ENCODE data around the gene IL18R1.
A peak's percentile ranks its signal among the peaks of the same experiment; 100 is the strongest.

IL18R1 gene

DNA sequence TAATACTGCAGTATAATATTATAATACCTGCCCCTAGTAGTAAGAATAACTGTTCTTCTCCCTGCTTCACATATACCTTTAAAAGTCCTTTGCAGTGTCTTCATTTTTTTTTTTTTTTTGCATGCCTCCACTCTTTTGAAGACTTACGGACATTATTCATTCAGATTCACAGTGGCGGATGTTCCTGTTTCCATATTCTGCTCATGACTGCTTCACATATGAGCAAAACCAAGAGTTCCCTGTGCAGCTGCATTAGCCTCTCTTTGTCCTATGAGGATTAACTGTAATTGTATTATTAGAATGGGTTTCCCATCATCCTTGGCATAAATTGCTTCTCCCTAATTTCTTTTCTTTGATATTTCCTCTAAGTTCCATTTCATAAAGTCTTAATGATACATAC, 80.1 kb downstream of the IL18R1 start:
- no peak for DNase-seq

DNA sequence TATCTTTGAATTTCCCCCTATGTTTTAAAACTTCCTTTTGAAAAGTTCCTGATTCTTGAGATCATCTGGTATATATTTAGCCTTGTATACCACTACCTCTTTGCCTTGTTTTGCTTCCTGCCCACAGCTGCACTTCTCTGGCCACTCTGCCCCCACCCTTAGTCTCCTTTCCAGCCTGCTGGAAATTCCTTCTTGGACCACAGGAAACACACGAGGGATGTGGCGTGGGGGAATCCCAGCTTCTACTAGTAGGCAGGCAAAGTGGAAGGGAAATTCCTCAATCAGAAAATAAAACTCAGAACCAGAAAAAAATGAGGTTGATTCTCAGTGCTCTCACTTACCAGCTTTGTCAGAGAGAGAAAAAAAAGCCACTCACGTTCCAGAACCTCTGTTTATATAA, 80.7 kb downstream of the IL18R1 start:
- peak; percentile 15 for DNase-seq

DNA sequence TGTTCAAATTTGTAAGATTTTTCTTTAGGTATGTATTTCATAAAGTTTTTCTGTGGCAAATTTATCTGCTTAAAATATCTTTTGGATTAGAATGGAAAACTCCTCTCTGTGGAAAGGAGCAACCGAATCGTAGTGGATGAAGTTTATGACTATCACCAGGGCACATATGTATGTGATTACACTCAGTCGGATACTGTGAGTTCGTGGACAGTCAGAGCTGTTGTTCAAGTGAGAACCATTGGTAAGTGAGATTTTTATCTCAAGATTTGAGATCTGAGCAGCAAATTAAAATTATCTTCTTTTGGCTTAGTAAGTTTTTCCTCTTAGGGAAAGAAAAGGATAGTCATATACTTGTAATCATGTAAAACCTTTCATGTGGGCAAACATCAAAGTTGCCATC, 81.5 kb downstream of the IL18R1 start:
- DNase-seq = no peak

DNA sequence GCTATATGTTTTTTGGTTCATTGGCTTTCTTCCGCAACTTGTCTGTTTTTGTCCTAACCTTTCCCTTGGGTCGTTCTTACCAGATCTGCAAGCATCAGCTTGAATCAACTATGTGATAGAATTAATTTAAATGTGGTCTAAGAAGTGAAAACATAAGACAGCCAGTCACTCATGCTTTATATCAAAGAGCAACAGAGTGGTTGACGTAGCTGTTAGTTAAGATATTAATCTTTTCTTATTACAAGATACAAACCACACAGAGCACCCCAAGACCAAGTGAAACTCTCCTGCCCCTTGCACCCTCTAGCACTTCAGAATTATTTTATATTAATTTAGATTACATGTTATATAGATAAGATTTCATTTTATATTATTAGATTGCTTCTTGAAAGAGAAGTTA, 82.5 kb downstream of the IL18R1 start:
- DNase-seq = no peak

DNA sequence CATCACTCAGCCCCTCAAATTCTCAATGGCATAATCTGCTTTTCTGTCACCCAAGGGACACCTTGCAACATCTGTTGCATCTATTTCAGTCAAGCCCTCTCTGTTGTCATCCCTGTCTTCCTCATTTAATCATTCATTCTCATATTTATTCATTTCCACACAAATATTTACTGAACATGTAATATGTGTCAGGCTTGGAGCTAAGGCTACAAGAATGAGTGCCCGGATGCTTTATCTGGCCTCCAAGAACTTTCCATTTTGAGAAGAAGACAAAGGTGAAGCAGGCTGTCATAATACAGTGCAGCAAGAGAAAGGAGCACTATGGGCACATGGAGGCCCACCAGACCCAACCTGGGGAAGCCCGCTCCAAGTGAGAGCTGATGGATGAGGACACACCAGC, 83.0 kb downstream of the IL18R1 start:
- DNase-seq = no peak

DNA sequence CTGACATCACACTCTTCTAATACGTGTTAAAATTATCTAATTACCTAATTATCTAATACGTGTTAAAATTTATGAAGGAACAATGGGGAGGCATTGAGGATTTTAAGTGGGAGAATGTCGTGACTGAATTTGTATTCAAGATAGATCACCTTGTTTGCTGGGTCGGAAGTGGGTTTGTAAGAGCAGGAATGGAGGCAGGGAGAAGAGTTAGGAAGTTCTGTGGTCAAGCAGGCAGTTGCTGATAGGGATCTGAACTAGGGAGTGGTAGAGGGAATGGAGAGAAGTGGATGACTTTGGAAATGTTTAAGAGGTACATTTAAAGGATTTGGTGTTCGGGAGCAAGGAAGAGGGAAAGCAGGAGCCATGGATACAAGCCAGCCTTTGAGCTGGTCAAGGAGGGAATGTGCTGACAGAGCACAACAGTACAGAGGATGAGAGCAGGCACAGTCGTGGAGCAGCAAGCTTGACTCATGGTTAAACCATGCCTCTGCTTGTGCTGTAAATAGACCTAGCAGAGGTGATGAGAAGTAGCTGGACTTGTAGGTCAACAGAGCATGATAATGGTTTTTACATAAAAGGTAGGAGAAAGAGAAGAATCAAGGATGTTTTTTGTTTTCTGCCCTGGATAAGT, 83.6 kb downstream of the IL18R1 start:
- no peak for DNase-seq

DNA sequence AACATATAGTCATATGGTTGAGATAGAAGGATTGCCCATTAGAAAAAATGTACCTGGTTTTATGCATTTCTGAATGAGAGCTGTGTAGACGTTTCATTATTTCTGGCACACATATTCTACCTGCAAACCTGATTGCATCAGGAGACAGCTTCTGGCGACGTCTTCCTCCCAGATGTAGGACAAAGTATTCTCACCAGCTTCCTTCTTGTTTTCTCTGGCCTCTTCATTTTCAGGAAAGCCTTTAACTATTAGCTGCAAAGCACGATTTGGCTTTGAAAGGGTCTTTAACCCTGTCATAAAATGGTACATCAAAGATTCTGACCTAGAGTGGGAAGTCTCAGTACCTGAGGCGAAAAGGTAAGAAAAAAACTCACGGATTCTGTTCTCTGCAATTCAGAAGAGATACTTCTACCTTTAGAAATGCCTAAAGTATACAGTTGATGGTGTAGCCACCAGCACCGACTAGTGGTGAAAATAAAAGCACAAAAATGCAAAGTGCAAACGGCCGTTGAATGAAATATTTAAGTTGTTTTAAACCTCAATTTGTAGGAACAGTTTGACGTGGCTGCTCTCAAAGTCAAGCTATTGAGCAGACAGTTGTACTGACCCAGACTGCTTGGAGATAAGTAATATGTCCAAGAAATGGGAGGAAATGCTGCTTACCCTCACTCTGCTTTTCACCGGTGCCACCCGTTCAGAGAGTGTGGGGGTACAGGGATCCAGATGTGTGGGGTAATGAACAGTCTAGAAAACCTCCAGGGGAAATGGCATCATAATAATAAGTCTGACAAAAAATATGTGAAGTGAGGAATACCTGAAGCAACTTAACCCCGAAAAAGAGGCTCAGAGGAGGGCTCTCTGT, 87.6 kb downstream of the IL18R1 start:
- peak; percentile 12 for DNase-seq

DNA sequence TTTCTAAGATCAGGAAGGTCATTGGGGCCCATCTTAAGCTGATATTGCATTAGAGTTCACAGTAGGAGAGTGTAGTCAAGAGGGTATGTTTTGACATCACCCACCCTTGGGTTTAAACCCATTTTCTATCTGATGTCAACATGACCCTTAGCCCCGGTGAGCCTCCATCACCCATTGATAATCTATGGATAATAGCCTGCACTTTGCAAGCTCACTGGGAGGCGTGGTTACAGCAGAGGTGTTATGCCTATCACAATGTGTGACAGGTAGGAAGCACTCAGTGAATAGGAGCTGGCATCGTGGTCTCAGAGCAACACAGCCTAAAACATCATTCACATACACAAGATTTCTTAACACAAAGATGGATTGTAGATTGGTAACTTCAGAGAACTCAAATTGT, 88.6 kb downstream of the IL18R1 start:
- DNase-seq = no peak

DNA sequence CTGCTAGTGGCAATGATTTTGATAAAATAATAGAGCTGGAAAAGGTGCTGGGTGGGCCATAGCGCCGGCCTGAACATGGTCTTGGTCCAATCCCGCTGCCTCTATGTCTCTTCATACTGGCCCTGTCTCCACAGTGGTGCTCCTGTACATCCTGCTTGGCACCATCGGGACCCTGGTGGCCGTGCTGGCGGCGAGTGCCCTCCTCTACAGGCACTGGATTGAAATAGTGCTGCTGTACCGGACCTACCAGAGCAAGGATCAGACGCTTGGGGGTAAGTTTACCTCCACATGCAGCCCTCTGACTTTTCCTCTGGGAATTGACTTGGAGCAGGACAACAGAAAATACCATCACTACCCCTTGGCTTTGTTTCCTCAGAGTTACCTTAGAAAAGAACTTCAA, 91.3 kb downstream of the IL18R1 start:
- no peak for DNase-seq
